ENCODE data around the gene TSPAN9.

- no peak for TF ChIP-seq CTCF (optimal IDR thresholded peaks at IDR 0.05 in 1 of 3, IDR thresholded peaks at IDR 0.05 in 1 of 3, conservative IDR thresholded peaks at IDR 0.05 in 1 of 3; ENCODE audit: extremely low read depth in 1 of 3, insufficient read depth in 2 of 3, low read length in 3 of 3)
- no peak for TF ChIP-seq EZH2 (IDR thresholded peaks at IDR 0.05; ENCODE audit: low read length)
These were observed 218.0 kb downstream of the TSPAN9 start for GRCh38 chr12:3295225-3295624.
